Right atrium auricular region (tissue), 2 donors: ENCODE results near the gene ANKRD11. TPM values are rescaled to one million over a fixed set of nuclear protein-coding genes. Genes with fewer than 3 reads are reported as not detected.
"Not testable (repeated sequence)": the region's sequence is repeated elsewhere in the genome, so short reads cannot be mapped to it uniquely, and the experiment has no call there.

Experiments used
- DNase-seq: peaks from one replicate; pipeline ENCODE4 v3.0.0-alpha.2; 2019; ENCODE audit warnings: low spot score
- H3K27ac ChIP-seq, 2 donors: fragments of 200-600 bp; sonication (generic); 1 replicate in 1 of 2; 2 replicates in 1 of 2; pipeline ENCODE4 v1.5.1; 2016 to 2019
- H3K27me3 ChIP-seq, 2 donors: fragments of 200-600 bp; sonication (generic); one replicate each; pipeline versions ENCODE4 v1.5.1 to v1.6.0; 2017 to 2019
- H3K36me3 ChIP-seq: fragments of 200-600 bp; sonication (generic); one replicate; pipeline ENCODE4 v1.5.1; 2016
- H3K4me1 ChIP-seq, 2 donors: fragments of 200-600 bp; sonication (generic); one replicate each; pipeline versions ENCODE4 v1.5.1 to v1.6.0; 2017 to 2019
- H3K4me3 ChIP-seq, 2 donors: fragments of 200-600 bp; sonication (generic); 1 replicate in 1 of 2; 2 replicates in 1 of 2; pipeline ENCODE4 v1.5.1; 2017 to 2019; ENCODE audit warnings: mild to moderate bottlenecking in 1 of 2, moderate library complexity in 1 of 2
- H3K9me3 ChIP-seq, 2 donors: fragments of 200-600 bp; sonication (generic); one replicate each; pipeline ENCODE4 v1.5.1; 2019
- CTCF ChIP-seq, 2 donors: fragments of 200-600 bp; sonication (generic); IDR thresholded peaks; one replicate each; pipeline ENCODE4 v1.5.1; 2019; ENCODE audit warnings: antibody characterized with exemption in 2 of 2
- total RNA-seq, 2 donors: library from RNA; depleted of rRNA; stranded (reverse); fragments of >200 nt; gene quantifications; one replicate each; pipeline ENCODE4 v1.1.0, GENCODE V29; 2016

Gene ANKRD11
- total RNA-seq, 2 donors from 2014 or later, result 55.2 to 68.1 TPM

- no peaks in the 10 kb centered on the region for H3K27me3 ChIP-seq
- H3K36me3 ChIP-seq, result no peaks in the 10 kb centered on the region
- TF ChIP-seq CTCF (IDR thresholded peaks at IDR 0.05), result no peak
- H3K27ac ChIP-seq, result no peak overlapping the region
- H3K9me3 ChIP-seq, result no peaks in the 10 kb centered on the region
- no peak overlapping the region for H3K4me3 ChIP-seq
- H3K4me1 ChIP-seq, result peaks cover 0 to 58% of the 10 kb centered on the region in 2 donors
- DNase-seq, result no peak
Measured at GRCh38 chr16:89466920-89467319, 23.4 kb downstream of the ANKRD11 start.

GRCh38 chr16:89463312-89463711, 27.0 kb downstream of the ANKRD11 start:
- H3K4me1 ChIP-seq, result peaks cover 0 to 61% of the 10 kb centered on the region in 2 donors
- not testable (repeated sequence) for H3K27me3 ChIP-seq

GRCh38 chr16:89462639-89463038, 27.7 kb downstream of the ANKRD11 start:
- not testable (repeated sequence) for DNase-seq
- H3K4me1 ChIP-seq, result peaks cover 0 to 55% of the 10 kb centered on the region in 2 donors

More at GRCh38 chr16:89463312-89463711, 27.0 kb downstream of the ANKRD11 start:
- H3K36me3 ChIP-seq, DNase-seq, H3K27ac ChIP-seq, H3K4me3 ChIP-seq, H3K9me3 ChIP-seq: not testable (repeated sequence)

GRCh38 chr16:89461890-89462289, 28.5 kb downstream of the ANKRD11 start:
- H3K36me3 ChIP-seq, DNase-seq, H3K9me3 ChIP-seq, H3K27ac ChIP-seq, H3K4me3 ChIP-seq, H3K27me3 ChIP-seq: not testable (repeated sequence)
- H3K4me1 ChIP-seq, result peaks cover 0 to 52% of the 10 kb centered on the region in 2 donors

More at GRCh38 chr16:89462639-89463038, 27.7 kb downstream of the ANKRD11 start:
- H3K9me3 ChIP-seq, H3K27me3 ChIP-seq, H3K36me3 ChIP-seq, H3K4me3 ChIP-seq, H3K27ac ChIP-seq: not testable (repeated sequence)

GRCh38 chr16:89460556-89460955, 29.8 kb downstream of the ANKRD11 start:
- Histone ChIP-seq H3K27me3 (no peaks in the 10 kb centered on the region), H3K36me3 (no peaks in the 10 kb centered on the region), H3K4me3 (no peak overlapping the region), H3K4me1 (peaks cover 0 to 43% of the 10 kb centered on the region in 2 donors), H3K9me3 (no peaks in the 10 kb centered on the region), H3K27ac (no peak overlapping the region)
- DNase-seq, result no peak
- no peak for TF ChIP-seq CTCF (IDR thresholded peaks at IDR 0.05)

GRCh38 chr16:89458967-89459366, 31.4 kb downstream of the ANKRD11 start:
- H3K9me3 ChIP-seq, result no peaks in the 10 kb centered on the region
- peaks cover 0 to 36% of the 10 kb centered on the region in 2 donors for H3K4me1 ChIP-seq
- H3K27ac ChIP-seq, result no peak overlapping the region
- no peak for DNase-seq
- no peaks in the 10 kb centered on the region for H3K27me3 ChIP-seq
- no peak for TF ChIP-seq CTCF (IDR thresholded peaks at IDR 0.05)
- H3K4me3 ChIP-seq, result no peak overlapping the region
- H3K36me3 ChIP-seq, result no peaks in the 10 kb centered on the region

GRCh38 chr16:89458551-89458950, 31.8 kb downstream of the ANKRD11 start:
- no peaks in the 10 kb centered on the region for H3K9me3 ChIP-seq
- no peak overlapping the region for H3K4me3 ChIP-seq
- no peak for DNase-seq
- H3K27ac ChIP-seq, result no peak overlapping the region
- peaks cover 0 to 36% of the 10 kb centered on the region in 2 donors for H3K4me1 ChIP-seq
- H3K36me3 ChIP-seq, result no peaks in the 10 kb centered on the region
- no peak for TF ChIP-seq CTCF (IDR thresholded peaks at IDR 0.05)
- H3K27me3 ChIP-seq, result no peaks in the 10 kb centered on the region
